Liver (tissue), 9 donors: ENCODE data around the gene ACOXL. TPM values are rescaled to one million over a fixed set of nuclear protein-coding genes. Genes with fewer than 3 reads are reported as not detected.

Source experiments
- DNase-seq: peaks from one replicate; pipeline ENCODE4 v3.0.0-alpha.2; 2017; ENCODE audit warnings: low spot score
- H3K27ac ChIP-seq, 2 donors: one replicate each; pipeline ENCODE4 v1.7.0; 2013; ENCODE audit warnings: inconsistent platforms in 2 of 2, low read length in 2 of 2, control low read depth in 1 of 2, low read depth in 1 of 2, mild to moderate bottlenecking in 1 of 2
- H3K27me3 ChIP-seq, 4 donors: one replicate each; pipeline versions ENCODE4 v1.6.1 to v1.7.0; 2013; ENCODE audit warnings: low read length in 3 of 4, inconsistent platforms in 1 of 4, mild to moderate bottlenecking in 1 of 4, moderate library complexity in 1 of 4; ENCODE audit not compliant: control insufficient read depth in 4 of 4, insufficient read depth in 4 of 4
- H3K36me3 ChIP-seq, 4 donors: one replicate each; pipeline versions ENCODE4 v1.6.1 to v1.7.0; 2013; ENCODE audit warnings: low read length in 3 of 4, mild to moderate bottlenecking in 3 of 4, low read depth in 1 of 4, moderate library complexity in 1 of 4; ENCODE audit not compliant: control insufficient read depth in 4 of 4, insufficient read depth in 3 of 4
- H3K4me1 ChIP-seq, 4 donors: one replicate each; pipeline versions ENCODE4 v1.6.1 to v1.7.0; 2013; ENCODE audit warnings: low read length in 3 of 4, mild to moderate bottlenecking in 3 of 4, moderate library complexity in 1 of 4; ENCODE audit not compliant: control insufficient read depth in 4 of 4, insufficient read depth in 4 of 4
- H3K4me3 ChIP-seq, 3 donors: one replicate each; pipeline versions ENCODE4 v1.6.1 to v1.7.0; 2013; ENCODE audit warnings: low read length in 3 of 3, control low read depth in 1 of 3, low read depth in 1 of 3, mild to moderate bottlenecking in 1 of 3
- H3K9ac ChIP-seq, 2 donors: one replicate each; pipeline ENCODE4 v1.7.0; 2013; ENCODE audit warnings: low read length in 2 of 2, mild to moderate bottlenecking in 2 of 2, moderate library complexity in 2 of 2, control low read depth in 1 of 2, low read depth in 1 of 2
- H3K9me3 ChIP-seq, 4 donors: one replicate each; pipeline versions ENCODE4 v1.6.1 to v1.7.0; 2013; ENCODE audit warnings: low read length in 3 of 4; ENCODE audit not compliant: control insufficient read depth in 4 of 4
- EGR1 ChIP-seq, 2 donors: IDR thresholded peaks; 2 replicates each; pipeline ENCODE4 v1.6.1; 2016 to 2018; ENCODE audit warnings: antibody characterized with exemption in 2 of 2, low read depth in 2 of 2
- FOXA1 ChIP-seq: IDR thresholded peaks from 2 replicates; pipeline ENCODE4 v1.6.1; 2016; ENCODE audit warnings: antibody characterized with exemption
- FOXA2 ChIP-seq: IDR thresholded peaks from 2 replicates; pipeline ENCODE4 v1.6.1; 2016; ENCODE audit warnings: antibody characterized with exemption
- GABPA ChIP-seq, 2 donors: IDR thresholded peaks in 1 of 2; conservative IDR thresholded peaks in 1 of 2; 2 replicates each; pipeline ENCODE4 v1.6.1; 2016; ENCODE audit warnings: antibody characterized with exemption in 2 of 2, mild to moderate bottlenecking in 1 of 2, moderate library complexity in 1 of 2
- HNF4A ChIP-seq, 2 donors: conservative IDR thresholded peaks; 2 replicates each; pipeline ENCODE4 v1.6.1; 2016; ENCODE audit warnings: antibody characterized with exemption in 2 of 2, mild to moderate bottlenecking in 2 of 2
- HNF4G ChIP-seq: IDR thresholded peaks from 2 replicates; pipeline ENCODE4 v1.6.1; 2016; ENCODE audit warnings: antibody characterized with exemption
- JUND ChIP-seq, 2 donors: IDR thresholded peaks; 2 replicates each; pipeline ENCODE4 v1.6.1; 2016; ENCODE audit warnings: antibody characterized with exemption in 2 of 2
- NR2F2 ChIP-seq: IDR thresholded peaks from 2 replicates; pipeline ENCODE4 v1.6.1; 2016; ENCODE audit warnings: antibody characterized with exemption
- RAD21 ChIP-seq, 2 donors: IDR thresholded peaks; 2 replicates each; pipeline ENCODE4 v1.6.1; 2016; ENCODE audit warnings: antibody characterized with exemption in 2 of 2, mild to moderate bottlenecking in 2 of 2
- RXRA ChIP-seq, 2 donors: IDR thresholded peaks; 2 replicates each; pipeline ENCODE4 v1.6.1; 2017 to 2018; ENCODE audit warnings: antibody characterized with exemption in 2 of 2, mild to moderate bottlenecking in 1 of 2
- SP1 ChIP-seq: IDR thresholded peaks from 2 replicates; pipeline ENCODE4 v1.6.1; 2018; ENCODE audit warnings: antibody characterized with exemption, mild to moderate bottlenecking
- TAF1 ChIP-seq: conservative IDR thresholded peaks from 2 replicates; pipeline ENCODE4 v1.6.1; 2016; ENCODE audit warnings: antibody characterized with exemption, mild to moderate bottlenecking
- YY1 ChIP-seq: IDR thresholded peaks from 2 replicates; pipeline ENCODE4 v1.6.1; 2016; ENCODE audit warnings: antibody characterized with exemption, mild to moderate bottlenecking
- WGBS: extraction: QIAGEN DNeasy Blood & Tissue Kit; methylation state at CpG from one replicate; pipeline ENCODE4 v1.1.7; 2013; 5-methylcytosine and 5-hydroxymethylcytosine counted together
- polyA plus RNA-seq, 2 donors: library from polyadenylated mRNA; stranded (reverse) in 1 of 2; unstranded in 1 of 2; fragments of 200-250 nt in 1 of 2; fragments of >200 nt in 1 of 2; fragmentation: Nextera tagmentation in 1 of 2; extraction: Ambion mirVana in 1 of 2; gene quantifications; one replicate each; pipeline versions ENCODE4 v1.2.1 to v1.2.3, GENCODE V29; 2013 to 2015
- total RNA-seq, 2 donors: library from RNA; depleted of rRNA; stranded (reverse); fragments of >200 nt; gene quantifications; one replicate each; pipeline ENCODE4 v1.2.3, GENCODE V29; 2014
- TF ChIP-seq, protein P1 (sequence below): IDR thresholded peaks from 2 replicates; pipeline ENCODE4 v1.6.1; 2016; ENCODE audit warnings: antibody characterized with exemption
- TF ChIP-seq, protein P2 (sequence below): IDR thresholded peaks from 2 replicates; pipeline ENCODE4 v1.6.1; 2016; ENCODE audit warnings: antibody characterized with exemption
- TF ChIP-seq, protein P3 (sequence below): IDR thresholded peaks from 2 replicates; pipeline ENCODE4 v1.6.1; 2016; ENCODE audit warnings: antibody characterized with exemption
- TF ChIP-seq, protein P4 (sequence below): IDR thresholded peaks from 2 replicates; pipeline ENCODE4 v1.6.1; 2016; ENCODE audit warnings: antibody characterized with exemption, mild to moderate bottlenecking
- TF ChIP-seq, protein P5 (sequence below): fragments of 150-350 bp; IDR thresholded peaks from 2 replicates; pipeline ENCODE4 v1.5.1; 2017; ENCODE audit warnings: improper control_type of control experiment, low read depth, low read length; ENCODE audit not compliant: missing input control
- donor health status: healthy.
- donor health status: healthy.
- donor health status: healthy.
- donor health status: healthy.
- donor health status: healthy.

ACOXL gene
- total and polyA plus RNA-seq, 4 donors = 0.07 TPM; not detected in 3

DNA sequence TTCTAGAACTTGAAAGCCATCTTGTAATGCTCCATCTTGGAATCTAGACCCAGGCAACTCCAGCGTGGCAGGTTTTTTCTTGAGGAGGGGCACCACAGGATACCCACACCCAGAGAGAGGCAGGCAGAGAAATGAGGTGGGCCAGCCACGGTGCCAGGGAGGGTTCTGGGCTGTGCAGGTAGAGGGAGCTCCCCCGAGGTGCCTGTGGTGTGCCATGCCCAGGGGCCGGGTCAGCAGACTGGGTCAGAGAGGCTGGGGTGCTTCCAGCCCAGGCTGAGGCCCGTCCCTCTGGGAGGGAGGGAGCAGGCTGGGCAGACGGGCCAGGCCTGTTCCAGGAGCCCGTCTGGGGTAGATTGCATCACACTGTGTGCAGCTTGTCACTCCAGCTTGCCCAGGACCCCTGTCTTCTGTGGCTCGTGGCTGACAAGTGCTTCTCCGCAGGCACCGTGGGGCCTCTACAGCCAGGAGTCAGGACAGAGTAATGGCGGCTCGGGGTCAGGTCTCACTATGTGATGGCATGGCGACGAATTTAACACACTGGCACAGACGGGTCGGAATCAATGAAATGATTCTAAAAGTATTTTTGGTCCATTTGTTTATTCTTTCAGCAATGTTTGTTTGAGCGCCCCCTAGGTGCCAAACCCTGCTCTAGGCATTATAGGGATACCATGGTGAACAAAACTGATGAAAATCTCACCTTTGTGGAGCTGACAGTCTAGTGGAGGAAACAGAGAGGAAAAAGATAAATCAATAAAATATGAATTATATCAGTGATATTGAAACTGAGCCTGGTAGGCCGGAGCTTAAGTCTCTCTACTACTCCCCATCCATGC is 144.0 kb downstream of the ACOXL start:
- H3K9ac ChIP-seq = no peak overlapping the region
- DNase-seq = no peak
- TF ChIP-seq, protein P1, sequence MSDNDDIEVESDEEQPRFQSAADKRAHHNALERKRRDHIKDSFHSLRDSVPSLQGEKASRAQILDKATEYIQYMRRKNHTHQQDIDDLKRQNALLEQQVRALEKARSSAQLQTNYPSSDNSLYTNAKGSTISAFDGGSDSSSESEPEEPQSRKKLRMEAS = no peak
- TF ChIP-seq HNF4G (no peak), GABPA (IDR thresholded peaks at IDR 0.05 in 1 of 2, conservative IDR thresholded peaks at IDR 0.05 in 1 of 2) (no peak), YY1 (no peak), NR2F2 (no peak), FOXA2 (no peak), RAD21 (IDR thresholded peaks at IDR 0.05) (no peak), SP1 (no peak), HNF4A (conservative IDR thresholded peaks at IDR 0.05) (no peak), EGR1 (IDR thresholded peaks at IDR 0.05; ENCODE audit: low read depth in 2 of 2) (no peak), FOXA1 (no peak), RXRA (IDR thresholded peaks at IDR 0.05) (no peak), JUND (IDR thresholded peaks at IDR 0.05) (no peak), TAF1 (no peak)
- TF ChIP-seq, protein P2, sequence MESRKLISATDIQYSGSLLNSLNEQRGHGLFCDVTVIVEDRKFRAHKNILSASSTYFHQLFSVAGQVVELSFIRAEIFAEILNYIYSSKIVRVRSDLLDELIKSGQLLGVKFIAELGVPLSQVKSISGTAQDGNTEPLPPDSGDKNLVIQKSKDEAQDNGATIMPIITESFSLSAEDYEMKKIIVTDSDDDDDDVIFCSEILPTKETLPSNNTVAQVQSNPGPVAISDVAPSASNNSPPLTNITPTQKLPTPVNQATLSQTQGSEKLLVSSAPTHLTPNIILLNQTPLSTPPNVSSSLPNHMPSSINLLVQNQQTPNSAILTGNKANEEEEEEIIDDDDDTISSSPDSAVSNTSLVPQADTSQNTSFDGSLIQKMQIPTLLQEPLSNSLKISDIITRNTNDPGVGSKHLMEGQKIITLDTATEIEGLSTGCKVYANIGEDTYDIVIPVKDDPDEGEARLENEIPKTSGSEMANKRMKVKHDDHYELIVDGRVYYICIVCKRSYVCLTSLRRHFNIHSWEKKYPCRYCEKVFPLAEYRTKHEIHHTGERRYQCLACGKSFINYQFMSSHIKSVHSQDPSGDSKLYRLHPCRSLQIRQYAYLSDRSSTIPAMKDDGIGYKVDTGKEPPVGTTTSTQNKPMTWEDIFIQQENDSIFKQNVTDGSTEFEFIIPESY = no peak
- TF ChIP-seq, protein P3, sequence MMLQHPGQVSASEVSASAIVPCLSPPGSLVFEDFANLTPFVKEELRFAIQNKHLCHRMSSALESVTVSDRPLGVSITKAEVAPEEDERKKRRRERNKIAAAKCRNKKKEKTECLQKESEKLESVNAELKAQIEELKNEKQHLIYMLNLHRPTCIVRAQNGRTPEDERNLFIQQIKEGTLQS = no peak
- TF ChIP-seq, protein P4, sequence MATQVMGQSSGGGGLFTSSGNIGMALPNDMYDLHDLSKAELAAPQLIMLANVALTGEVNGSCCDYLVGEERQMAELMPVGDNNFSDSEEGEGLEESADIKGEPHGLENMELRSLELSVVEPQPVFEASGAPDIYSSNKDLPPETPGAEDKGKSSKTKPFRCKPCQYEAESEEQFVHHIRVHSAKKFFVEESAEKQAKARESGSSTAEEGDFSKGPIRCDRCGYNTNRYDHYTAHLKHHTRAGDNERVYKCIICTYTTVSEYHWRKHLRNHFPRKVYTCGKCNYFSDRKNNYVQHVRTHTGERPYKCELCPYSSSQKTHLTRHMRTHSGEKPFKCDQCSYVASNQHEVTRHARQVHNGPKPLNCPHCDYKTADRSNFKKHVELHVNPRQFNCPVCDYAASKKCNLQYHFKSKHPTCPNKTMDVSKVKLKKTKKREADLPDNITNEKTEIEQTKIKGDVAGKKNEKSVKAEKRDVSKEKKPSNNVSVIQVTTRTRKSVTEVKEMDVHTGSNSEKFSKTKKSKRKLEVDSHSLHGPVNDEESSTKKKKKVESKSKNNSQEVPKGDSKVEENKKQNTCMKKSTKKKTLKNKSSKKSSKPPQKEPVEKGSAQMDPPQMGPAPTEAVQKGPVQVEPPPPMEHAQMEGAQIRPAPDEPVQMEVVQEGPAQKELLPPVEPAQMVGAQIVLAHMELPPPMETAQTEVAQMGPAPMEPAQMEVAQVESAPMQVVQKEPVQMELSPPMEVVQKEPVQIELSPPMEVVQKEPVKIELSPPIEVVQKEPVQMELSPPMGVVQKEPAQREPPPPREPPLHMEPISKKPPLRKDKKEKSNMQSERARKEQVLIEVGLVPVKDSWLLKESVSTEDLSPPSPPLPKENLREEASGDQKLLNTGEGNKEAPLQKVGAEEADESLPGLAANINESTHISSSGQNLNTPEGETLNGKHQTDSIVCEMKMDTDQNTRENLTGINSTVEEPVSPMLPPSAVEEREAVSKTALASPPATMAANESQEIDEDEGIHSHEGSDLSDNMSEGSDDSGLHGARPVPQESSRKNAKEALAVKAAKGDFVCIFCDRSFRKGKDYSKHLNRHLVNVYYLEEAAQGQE = no peak
- TF ChIP-seq, protein P5, sequence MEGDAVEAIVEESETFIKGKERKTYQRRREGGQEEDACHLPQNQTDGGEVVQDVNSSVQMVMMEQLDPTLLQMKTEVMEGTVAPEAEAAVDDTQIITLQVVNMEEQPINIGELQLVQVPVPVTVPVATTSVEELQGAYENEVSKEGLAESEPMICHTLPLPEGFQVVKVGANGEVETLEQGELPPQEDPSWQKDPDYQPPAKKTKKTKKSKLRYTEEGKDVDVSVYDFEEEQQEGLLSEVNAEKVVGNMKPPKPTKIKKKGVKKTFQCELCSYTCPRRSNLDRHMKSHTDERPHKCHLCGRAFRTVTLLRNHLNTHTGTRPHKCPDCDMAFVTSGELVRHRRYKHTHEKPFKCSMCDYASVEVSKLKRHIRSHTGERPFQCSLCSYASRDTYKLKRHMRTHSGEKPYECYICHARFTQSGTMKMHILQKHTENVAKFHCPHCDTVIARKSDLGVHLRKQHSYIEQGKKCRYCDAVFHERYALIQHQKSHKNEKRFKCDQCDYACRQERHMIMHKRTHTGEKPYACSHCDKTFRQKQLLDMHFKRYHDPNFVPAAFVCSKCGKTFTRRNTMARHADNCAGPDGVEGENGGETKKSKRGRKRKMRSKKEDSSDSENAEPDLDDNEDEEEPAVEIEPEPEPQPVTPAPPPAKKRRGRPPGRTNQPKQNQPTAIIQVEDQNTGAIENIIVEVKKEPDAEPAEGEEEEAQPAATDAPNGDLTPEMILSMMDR = no peak
- no peaks in the 10 kb centered on the region for H3K9me3 ChIP-seq
- H3K27ac ChIP-seq = no peak overlapping the region
- H3K4me1 ChIP-seq = no peaks in the 10 kb centered on the region
- H3K4me3 ChIP-seq = no peak overlapping the region
- H3K27me3 ChIP-seq = no peaks in the 10 kb centered on the region
- WGBS = 90% methylated on average over 18 of the region's 18 CpGs
- H3K36me3 ChIP-seq = no peaks in the 10 kb centered on the region
